NT2/D1 (cell line): ENCODE measurements around the gene NPBWR2.

Experiments used
- SUZ12 ChIP-seq: IDR thresholded peaks from 2 replicates; pipeline ENCODE4 v1.6.1; 2011; ENCODE audit not compliant: insufficient read length, insufficient read depth; ENCODE audit errors: extremely low read depth
- YY1 ChIP-seq: IDR thresholded peaks from 2 replicates; pipeline ENCODE4 v1.6.1; 2011; ENCODE audit not compliant: insufficient read length, insufficient read depth
- ZNF274 ChIP-seq: IDR thresholded peaks from 2 replicates; pipeline ENCODE4 v1.6.1; 2011; ENCODE audit warnings: mild to moderate bottlenecking, low read depth, low read length

- no peak for TF ChIP-seq YY1
- no peak for TF ChIP-seq SUZ12
- no peak for TF ChIP-seq ZNF274
Observed at GRCh38 chr20:64077541-64077875, 29.9 kb downstream of the NPBWR2 start.
